SK-N-MC (cell line): ENCODE measurements around the gene ZNF236.

ENCODE experiments used
- DNase-seq: peaks from one replicate; pipeline ENCODE4 v3.0.0-alpha.2; 2011; ENCODE audit warnings: low read depth, low spot score
- H3K27ac ChIP-seq: fragments of 200-600 bp; sonication (generic); 2 replicates; pipeline ENCODE4 v1.5.1; 2016; ENCODE audit warnings: mixed run types
- H3K36me3 ChIP-seq: fragments of 200-600 bp; sonication (generic); 2 replicates; pipeline ENCODE4 v1.6.1; 2017; ENCODE audit warnings: antibody characterized with exemption, low read length, mixed read lengths; ENCODE audit not compliant: insufficient read depth
- H3K4me3 ChIP-seq: fragments of 200-600 bp; sonication (generic); 2 replicates; pipeline ENCODE4 v1.5.1; 2016
- H3K9ac ChIP-seq: fragments of 200-600 bp; sonication (generic); 2 replicates; pipeline ENCODE4 v1.8.0; 2017; ENCODE audit warnings: mixed run types, mixed read lengths; ENCODE audit not compliant: insufficient read length
- H3K9me3 ChIP-seq: fragments of 200-600 bp; sonication (generic); 2 replicates; pipeline ENCODE4 v1.6.1; 2017; ENCODE audit warnings: low read depth, mild to moderate bottlenecking, antibody characterized with exemption, low read length, moderate library complexity, mixed read lengths
- EZH2 ChIP-seq: fragments of 200-600 bp; sonication (generic); IDR thresholded peaks from one replicate; pipeline ENCODE4 v1.6.1; 2017; ENCODE audit warnings: antibody characterized with exemption
- FOXP2 ChIP-seq: optimal IDR thresholded peaks from 2 replicates; pipeline ENCODE3; 2011; ENCODE audit warnings: mild to moderate bottlenecking, moderate library complexity; ENCODE audit not compliant: insufficient read depth; ENCODE audit errors: extremely low read length, control extremely low read depth
- POLR2AphosphoS5 ChIP-seq: IDR thresholded peaks from 2 replicates; pipeline ENCODE4 v1.6.1; 2012; ENCODE audit warnings: mild to moderate bottlenecking, low read depth, low read length, borderline replicate concordance

ZNF236 gene

DNA sequence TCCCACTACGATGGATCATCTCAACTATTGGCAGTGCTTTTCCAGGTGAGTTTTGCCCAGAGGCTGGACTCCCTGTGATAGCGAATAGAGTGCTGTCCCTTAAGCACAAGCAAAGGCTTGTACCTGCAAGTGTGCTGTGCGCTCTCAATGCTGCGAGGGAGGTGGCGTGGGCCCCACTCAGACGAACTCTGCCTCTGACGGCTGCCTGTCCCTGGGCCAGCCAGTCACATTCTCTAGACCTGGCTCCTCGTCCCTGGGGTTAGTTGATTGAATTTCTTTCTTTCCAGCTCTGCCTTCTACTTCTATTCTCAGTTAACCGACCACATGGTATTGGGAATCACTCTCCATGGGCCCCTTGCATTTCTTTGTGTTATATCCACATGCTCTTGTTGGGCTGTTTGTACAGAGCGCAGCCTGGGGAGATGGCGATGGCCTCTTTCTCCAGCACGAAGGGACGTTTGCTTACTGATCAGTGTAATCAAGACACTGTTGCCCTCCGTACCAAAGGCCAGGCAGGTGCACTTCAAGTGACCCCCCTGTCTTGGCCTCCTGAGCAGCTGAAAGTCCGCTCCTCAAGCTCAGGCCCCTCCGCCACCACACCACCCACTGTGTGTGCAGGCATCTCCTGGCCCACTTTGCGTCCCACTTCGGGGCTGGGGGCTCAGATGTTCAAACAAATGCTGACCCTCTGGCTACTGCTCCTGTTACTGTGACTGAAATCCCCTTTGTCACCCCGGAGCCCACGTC is 151.3 kb downstream of the ZNF236 start:
- Histone ChIP-seq H3K36me3 (no peaks in the 10 kb centered on the region; the same call in 1 of the 2 replicates), H3K27ac (no peak overlapping the region), H3K9me3 (no peaks in the 10 kb centered on the region), H3K4me3 (no peak overlapping the region), H3K9ac (no peak overlapping the region)
- no peak for DNase-seq
- no peak for TF ChIP-seq FOXP2
- no peak for TF ChIP-seq EZH2
- TF ChIP-seq POLR2AphosphoS5 = no peak

DNA sequence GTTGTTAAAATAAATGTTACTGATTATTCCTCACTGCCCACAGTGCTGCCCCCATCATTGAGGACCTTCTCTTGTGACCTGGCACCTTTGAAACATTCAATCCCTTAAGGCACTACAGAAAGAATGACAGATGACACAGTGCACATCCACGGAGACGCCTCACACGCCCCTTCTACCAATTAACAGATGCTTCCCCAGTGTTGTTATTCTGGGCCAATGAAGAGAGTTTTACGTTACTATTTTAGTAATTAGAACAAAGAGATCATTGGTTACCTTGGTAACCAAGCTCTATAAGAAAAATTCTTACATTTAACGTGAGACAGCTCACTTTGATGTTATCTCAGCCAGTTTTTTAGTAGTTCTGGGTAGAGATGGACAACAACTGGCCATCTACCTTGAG is 152.0 kb downstream of the ZNF236 start:
- no peak overlapping the region for H3K9ac ChIP-seq
- H3K36me3 ChIP-seq = no peaks in the 10 kb centered on the region
- no peak for TF ChIP-seq POLR2AphosphoS5
- no peak for TF ChIP-seq EZH2
- no peak for TF ChIP-seq FOXP2
- DNase-seq = no peak
- no peak overlapping the region for H3K4me3 ChIP-seq
- H3K9me3 ChIP-seq = no peaks in the 10 kb centered on the region
- H3K27ac ChIP-seq = no peak overlapping the region

DNA sequence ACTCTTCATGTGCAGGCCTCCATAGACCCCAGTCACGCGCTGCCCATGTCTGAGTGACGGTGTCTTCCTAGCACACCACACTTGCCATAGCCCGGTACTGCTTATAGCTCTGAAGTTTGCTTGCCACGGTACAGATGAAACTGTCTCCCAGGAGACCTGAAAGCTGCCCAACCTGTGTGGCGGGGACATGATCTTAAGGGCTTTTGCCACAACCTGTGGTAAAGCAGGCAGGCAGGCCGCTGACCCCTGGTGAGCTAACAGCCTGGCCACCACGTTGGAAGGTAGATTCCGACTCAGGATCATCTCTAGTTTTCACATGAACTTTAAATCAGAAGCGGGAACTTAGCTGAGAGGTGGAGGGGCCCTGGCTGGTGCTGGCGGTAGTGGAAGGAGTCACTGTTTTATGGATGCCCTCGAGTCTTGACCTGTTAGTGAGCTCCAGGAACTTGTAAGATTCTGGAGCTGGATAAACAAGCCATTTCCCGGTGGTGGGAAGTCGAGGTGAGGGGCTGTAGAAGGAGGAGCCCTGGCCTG is 153.3 kb downstream of the ZNF236 start:
- Histone ChIP-seq H3K4me3 (no peak overlapping the region), H3K9me3 (no peaks in the 10 kb centered on the region), H3K27ac (no peak overlapping the region), H3K36me3 (no peaks in the 10 kb centered on the region), H3K9ac (no peak overlapping the region)
- DNase-seq = no peak
- TF ChIP-seq EZH2 = no peak
- TF ChIP-seq POLR2AphosphoS5 = no peak
- no peak for TF ChIP-seq FOXP2

DNA sequence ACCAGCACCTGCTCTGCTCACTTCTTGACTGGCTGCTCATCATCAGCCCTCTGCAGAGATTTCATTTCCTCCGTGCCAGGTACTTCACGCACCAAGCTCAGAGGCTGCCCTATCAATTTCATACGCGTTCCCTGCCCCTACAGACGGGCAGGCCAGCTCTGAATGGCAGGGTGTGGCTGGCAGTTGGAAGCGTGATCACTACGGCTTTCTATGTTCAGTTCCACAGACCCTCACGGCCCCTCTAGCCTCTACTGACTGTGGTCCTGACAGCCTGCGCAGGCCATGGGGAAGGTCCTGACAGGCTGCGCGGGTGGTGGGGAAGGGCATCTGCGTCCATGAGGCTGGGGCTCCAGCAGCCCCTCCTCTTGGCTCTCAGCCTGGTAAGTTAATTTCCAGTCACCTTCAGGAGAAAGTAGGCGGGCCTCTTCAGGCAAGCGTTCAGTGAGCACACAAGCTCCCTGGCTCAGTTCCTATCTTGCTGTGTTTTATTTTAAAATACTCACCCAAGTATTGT is 154.8 kb downstream of the ZNF236 start:
- no peak overlapping the region for H3K27ac ChIP-seq
- TF ChIP-seq EZH2 (no peak), FOXP2 (no peak), POLR2AphosphoS5 (no peak)

DNA sequence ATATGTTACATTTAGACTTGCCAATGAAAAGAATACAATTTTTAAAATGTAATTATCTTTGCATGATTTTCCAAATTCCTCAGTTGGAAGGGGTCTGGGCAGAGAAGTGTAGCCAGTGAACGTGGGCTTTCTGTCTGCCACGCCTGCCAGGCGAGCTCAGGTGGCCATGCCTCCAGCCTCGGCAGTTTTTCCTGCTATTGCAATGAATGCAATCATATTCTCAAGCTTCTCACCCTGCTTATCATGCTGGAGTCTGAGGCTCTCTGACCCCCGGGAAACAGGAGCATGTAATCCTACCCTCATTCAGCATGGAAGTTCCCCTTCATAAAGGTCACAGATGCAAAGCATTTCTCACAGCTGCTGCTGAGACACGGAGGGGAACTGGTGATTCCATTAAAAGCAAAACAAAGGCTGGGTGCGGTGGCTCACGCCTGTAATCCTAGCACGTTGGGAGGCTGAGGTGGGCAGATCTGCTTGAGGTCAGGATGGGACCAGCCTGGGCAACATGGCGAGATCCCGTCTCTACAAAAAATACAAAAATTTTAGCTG is 155.4 kb downstream of the ZNF236 start:
- no peak overlapping the region for H3K27ac ChIP-seq
- no peak overlapping the region for H3K4me3 ChIP-seq
- no peak overlapping the region for H3K9ac ChIP-seq
- TF ChIP-seq EZH2 (no peak), POLR2AphosphoS5 (no peak), FOXP2 (no peak)
- no peak for DNase-seq
- H3K9me3 ChIP-seq = no peaks in the 10 kb centered on the region
- H3K36me3 ChIP-seq = no peaks in the 10 kb centered on the region

More for the DNA sequence above, 154.8 kb downstream of the ZNF236 start:
- no peak for DNase-seq
- no peak overlapping the region for H3K9ac ChIP-seq
- H3K36me3 ChIP-seq = no peaks in the 10 kb centered on the region
- no peaks in the 10 kb centered on the region for H3K9me3 ChIP-seq
- H3K4me3 ChIP-seq = no peak overlapping the region

DNA sequence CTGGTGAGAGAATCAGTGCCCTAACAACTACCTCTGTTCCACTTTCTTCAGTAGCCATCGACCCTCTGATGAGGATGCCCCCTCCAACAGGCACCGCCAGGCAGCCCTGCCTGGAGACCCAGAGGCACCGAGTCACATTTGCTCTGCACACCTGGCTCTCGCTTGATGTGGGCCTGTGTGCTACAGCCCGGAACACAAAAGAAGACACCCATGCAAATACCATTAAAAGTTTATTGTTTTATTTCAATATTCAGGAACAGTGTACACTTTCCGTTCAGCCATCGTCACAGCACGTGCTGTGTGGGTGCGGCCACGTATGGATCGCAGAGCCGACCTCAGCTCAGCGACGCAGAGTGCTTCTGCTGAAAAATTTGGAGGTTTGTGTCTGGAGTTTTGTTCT is 156.3 kb downstream of the ZNF236 start:
- DNase-seq = no peak
- H3K9ac ChIP-seq = no peak overlapping the region
- H3K4me3 ChIP-seq = no peak overlapping the region
- H3K9me3 ChIP-seq = no peaks in the 10 kb centered on the region
- no peak for TF ChIP-seq FOXP2
- TF ChIP-seq EZH2 = no peak
- TF ChIP-seq POLR2AphosphoS5 = no peak
- H3K36me3 ChIP-seq = no peaks in the 10 kb centered on the region
- H3K27ac ChIP-seq = no peak overlapping the region

DNA sequence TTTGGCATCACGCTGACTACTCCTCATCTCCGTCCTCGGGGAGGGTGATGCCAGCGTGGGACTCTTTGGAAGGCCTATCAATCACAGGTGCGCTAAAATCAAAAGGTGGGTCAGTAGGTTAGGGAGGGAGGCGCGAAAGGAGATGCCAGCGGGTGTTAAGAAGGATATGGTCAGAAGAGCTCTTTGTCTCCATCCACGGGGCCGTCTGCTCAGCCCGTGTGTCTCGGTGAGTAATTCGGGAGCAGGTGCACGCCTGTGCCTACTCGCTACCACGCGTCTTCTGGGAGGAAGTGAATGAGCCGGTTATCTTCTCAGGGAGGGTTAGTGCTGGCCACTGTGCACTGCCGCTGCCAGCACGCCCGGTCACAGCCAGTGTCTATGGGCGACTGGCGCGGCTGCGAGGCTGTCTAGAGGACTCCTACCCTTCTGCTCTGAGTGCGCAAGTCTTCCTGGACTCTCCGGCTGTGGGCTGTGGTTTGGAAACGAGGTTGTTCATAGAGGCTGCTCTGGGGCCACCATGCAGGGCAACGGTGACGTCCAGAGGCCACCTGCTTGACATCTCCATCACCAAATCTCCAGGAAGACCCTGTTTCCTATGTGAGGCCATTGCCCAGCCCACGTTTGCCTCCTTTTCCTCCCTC is 156.9 kb downstream of the ZNF236 start:
- TF ChIP-seq POLR2AphosphoS5 (no peak), FOXP2 (no peak), EZH2 (no peak)
- no peaks in the 10 kb centered on the region for H3K9me3 ChIP-seq

DNA sequence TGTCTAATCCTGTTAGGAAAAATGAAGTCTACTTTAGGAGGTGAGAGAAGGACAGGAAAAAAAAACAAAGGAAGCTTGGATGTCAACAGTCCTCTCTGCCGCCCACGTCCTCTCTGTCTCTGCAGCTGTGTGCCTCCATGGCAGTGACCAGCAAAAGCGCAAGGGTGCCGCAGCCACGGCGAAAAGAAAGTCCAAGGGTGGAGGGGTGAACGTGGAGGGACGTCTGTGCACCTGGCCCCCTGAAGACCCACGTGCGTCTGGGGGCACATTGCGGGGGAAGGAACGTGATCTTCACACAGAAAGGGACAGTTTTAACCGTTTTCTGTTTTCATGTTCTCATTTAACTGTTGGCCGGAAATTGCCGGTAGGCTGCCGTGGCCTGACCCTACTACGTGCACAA is 157.5 kb downstream of the ZNF236 start:
- H3K27ac ChIP-seq = no peak overlapping the region
- no peaks in the 10 kb centered on the region for H3K36me3 ChIP-seq
- H3K9ac ChIP-seq = no peak overlapping the region
- H3K9me3 ChIP-seq = no peaks in the 10 kb centered on the region
- DNase-seq = no peak
- TF ChIP-seq EZH2 (no peak), POLR2AphosphoS5 (no peak), FOXP2 (no peak)
- H3K4me3 ChIP-seq = no peak overlapping the region

More for the DNA sequence above, 156.9 kb downstream of the ZNF236 start:
- no peak overlapping the region for H3K9ac ChIP-seq
- DNase-seq = no peak
- no peak overlapping the region for H3K27ac ChIP-seq
- H3K4me3 ChIP-seq = no peak overlapping the region
- H3K36me3 ChIP-seq = no peaks in the 10 kb centered on the region
